Eye (tissue), 1 donor: ENCODE measurements around the gene ALOX5.
"Not testable (repeated sequence)": the region's sequence is repeated elsewhere in the genome, so short reads cannot be mapped to it uniquely, and the experiment has no call there.

Experiments
- DNase-seq: peaks from one replicate; pipeline ENCODE4 v3.0.0-alpha.2; 2015

The ALOX5 gene

GRCh38 chr10:45375101-45375500 is 1.1 kb downstream of the ALOX5 start:
- DNase-seq: no peak

- DNase-seq: no peak
Observed at GRCh38 chr10:45375716-45376231, 1.8 kb downstream of the ALOX5 start.

- DNase-seq: no peak
Observed at GRCh38 chr10:45376371-45376801, 2.4 kb downstream of the ALOX5 start.

GRCh38 chr10:45377321-45377720 is 3.3 kb downstream of the ALOX5 start:
- no peak for DNase-seq

- DNase-seq: no peak
Observed at GRCh38 chr10:45377858-45378257, 3.8 kb downstream of the ALOX5 start.

- DNase-seq: no peak
Observed at GRCh38 chr10:45378914-45379726, 5.1 kb downstream of the ALOX5 start.

GRCh38 chr10:45379891-45380540 is 6.0 kb downstream of the ALOX5 start:
- DNase-seq: no peak

GRCh38 chr10:45380903-45381620 is 7.0 kb downstream of the ALOX5 start:
- no peak for DNase-seq

- no peak for DNase-seq
Observed at GRCh38 chr10:45382591-45382990, 8.6 kb downstream of the ALOX5 start.

GRCh38 chr10:45383682-45384330 is 9.8 kb downstream of the ALOX5 start:
- DNase-seq: no peak

GRCh38 chr10:45386657-45387056 is 12.6 kb downstream of the ALOX5 start:
- no peak for DNase-seq

- no peak for DNase-seq
Observed at GRCh38 chr10:45387096-45387893, 13.3 kb downstream of the ALOX5 start.

GRCh38 chr10:45389671-45390070 is 15.7 kb downstream of the ALOX5 start:
- DNase-seq: not testable (repeated sequence)

- not testable (repeated sequence) for DNase-seq
Observed at GRCh38 chr10:45391636-45392035, 17.6 kb downstream of the ALOX5 start.

GRCh38 chr10:45395554-45395953 is 21.5 kb downstream of the ALOX5 start:
- no peak for DNase-seq

GRCh38 chr10:45398595-45398994 is 24.6 kb downstream of the ALOX5 start:
- no peak for DNase-seq

GRCh38 chr10:45399113-45399512 is 25.1 kb downstream of the ALOX5 start:
- no peak for DNase-seq

- no peak for DNase-seq
Observed at GRCh38 chr10:45403151-45403550, 29.1 kb downstream of the ALOX5 start.

- no peak for DNase-seq
Observed at GRCh38 chr10:45404087-45404769, 30.2 kb downstream of the ALOX5 start.

- no peak for DNase-seq
Observed at GRCh38 chr10:45404770-45405120, 30.7 kb downstream of the ALOX5 start.

- no peak for DNase-seq
Observed at GRCh38 chr10:45407542-45407941, 33.5 kb downstream of the ALOX5 start.
